Mammary epithelial cell (primary cell): ENCODE data around the gene FBXL17.

Experiments
- EZH2 ChIP-seq: IDR thresholded peaks from 2 replicates; pipeline ENCODE4 v1.6.1; 2012; ENCODE audit warnings: low read length, inconsistent platforms, borderline replicate concordance
- TF ChIP-seq, protein P1 (sequence below), 2 donors: IDR thresholded peaks in 1 of 2; conservative IDR thresholded peaks in 1 of 2; 2 replicates each; pipeline ENCODE4 v1.5.1; 2011 to 2012; ENCODE audit warnings: inconsistent platforms in 2 of 2, low read length in 2 of 2, mild to moderate bottlenecking in 2 of 2, control low read depth in 1 of 2, low read depth in 1 of 2; ENCODE audit not compliant: insufficient read depth in 1 of 2; ENCODE audit errors: extremely low read depth in 1 of 2

DNA sequence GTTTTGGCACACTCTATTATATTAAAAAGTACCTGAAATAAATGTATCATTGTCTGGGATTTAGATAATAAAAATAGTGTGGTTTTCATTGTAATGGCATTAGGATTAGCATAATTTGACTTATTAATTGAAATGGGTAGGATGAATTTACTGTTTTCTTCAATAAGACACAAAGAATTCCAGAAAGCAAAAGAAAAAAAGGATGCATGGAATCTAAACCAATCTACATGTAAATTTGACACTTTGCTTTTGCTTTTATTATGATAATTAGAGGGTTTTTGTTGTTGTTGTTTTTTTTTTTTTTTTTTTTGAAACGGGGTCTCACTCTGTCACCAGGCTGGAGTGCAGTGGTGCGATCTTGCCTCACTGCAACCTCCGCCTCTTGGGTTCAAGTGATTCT is 406.3 kb downstream of the FBXL17 start:
- TF ChIP-seq, protein P1, sequence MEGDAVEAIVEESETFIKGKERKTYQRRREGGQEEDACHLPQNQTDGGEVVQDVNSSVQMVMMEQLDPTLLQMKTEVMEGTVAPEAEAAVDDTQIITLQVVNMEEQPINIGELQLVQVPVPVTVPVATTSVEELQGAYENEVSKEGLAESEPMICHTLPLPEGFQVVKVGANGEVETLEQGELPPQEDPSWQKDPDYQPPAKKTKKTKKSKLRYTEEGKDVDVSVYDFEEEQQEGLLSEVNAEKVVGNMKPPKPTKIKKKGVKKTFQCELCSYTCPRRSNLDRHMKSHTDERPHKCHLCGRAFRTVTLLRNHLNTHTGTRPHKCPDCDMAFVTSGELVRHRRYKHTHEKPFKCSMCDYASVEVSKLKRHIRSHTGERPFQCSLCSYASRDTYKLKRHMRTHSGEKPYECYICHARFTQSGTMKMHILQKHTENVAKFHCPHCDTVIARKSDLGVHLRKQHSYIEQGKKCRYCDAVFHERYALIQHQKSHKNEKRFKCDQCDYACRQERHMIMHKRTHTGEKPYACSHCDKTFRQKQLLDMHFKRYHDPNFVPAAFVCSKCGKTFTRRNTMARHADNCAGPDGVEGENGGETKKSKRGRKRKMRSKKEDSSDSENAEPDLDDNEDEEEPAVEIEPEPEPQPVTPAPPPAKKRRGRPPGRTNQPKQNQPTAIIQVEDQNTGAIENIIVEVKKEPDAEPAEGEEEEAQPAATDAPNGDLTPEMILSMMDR (conservative IDR thresholded peaks at IDR 0.05 in 1 of 2, IDR thresholded peaks at IDR 0.05 in 1 of 2; ENCODE audit: extremely low read depth in 1 of 2, insufficient read depth in 1 of 2, low read depth in 1 of 2, low read length in 2 of 2): no peak
- TF ChIP-seq EZH2: no peak
